ENCODE measurements around the gene C12orf50. TPM values are rescaled to one million over a fixed set of nuclear protein-coding genes. Genes with fewer than 3 reads are reported as not detected.

C12orf50 gene
- total RNA-seq, 1 donor from 2014 or later = not detected

- Histone ChIP-seq H3K27me3 (no peaks in the 10 kb centered on the region), H3K9me3 (no peaks in the 10 kb centered on the region), H3K36me3 (no peaks in the 10 kb centered on the region), H3K4me1 (no peaks in the 10 kb centered on the region), H3K4me3 (no peak overlapping the region), H3K27ac (no peak overlapping the region)
- intact Hi-C loops (cut with DNase I) = no loop called here
- ATAC-seq (no peak), DNase-seq (no peak)
- TF ChIP-seq, protein P1, sequence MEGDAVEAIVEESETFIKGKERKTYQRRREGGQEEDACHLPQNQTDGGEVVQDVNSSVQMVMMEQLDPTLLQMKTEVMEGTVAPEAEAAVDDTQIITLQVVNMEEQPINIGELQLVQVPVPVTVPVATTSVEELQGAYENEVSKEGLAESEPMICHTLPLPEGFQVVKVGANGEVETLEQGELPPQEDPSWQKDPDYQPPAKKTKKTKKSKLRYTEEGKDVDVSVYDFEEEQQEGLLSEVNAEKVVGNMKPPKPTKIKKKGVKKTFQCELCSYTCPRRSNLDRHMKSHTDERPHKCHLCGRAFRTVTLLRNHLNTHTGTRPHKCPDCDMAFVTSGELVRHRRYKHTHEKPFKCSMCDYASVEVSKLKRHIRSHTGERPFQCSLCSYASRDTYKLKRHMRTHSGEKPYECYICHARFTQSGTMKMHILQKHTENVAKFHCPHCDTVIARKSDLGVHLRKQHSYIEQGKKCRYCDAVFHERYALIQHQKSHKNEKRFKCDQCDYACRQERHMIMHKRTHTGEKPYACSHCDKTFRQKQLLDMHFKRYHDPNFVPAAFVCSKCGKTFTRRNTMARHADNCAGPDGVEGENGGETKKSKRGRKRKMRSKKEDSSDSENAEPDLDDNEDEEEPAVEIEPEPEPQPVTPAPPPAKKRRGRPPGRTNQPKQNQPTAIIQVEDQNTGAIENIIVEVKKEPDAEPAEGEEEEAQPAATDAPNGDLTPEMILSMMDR (IDR thresholded peaks at IDR 0.05) = no peak
Observed at GRCh38 chr12:87943023-87943422, 86.2 kb downstream of the C12orf50 start.

DNA sequence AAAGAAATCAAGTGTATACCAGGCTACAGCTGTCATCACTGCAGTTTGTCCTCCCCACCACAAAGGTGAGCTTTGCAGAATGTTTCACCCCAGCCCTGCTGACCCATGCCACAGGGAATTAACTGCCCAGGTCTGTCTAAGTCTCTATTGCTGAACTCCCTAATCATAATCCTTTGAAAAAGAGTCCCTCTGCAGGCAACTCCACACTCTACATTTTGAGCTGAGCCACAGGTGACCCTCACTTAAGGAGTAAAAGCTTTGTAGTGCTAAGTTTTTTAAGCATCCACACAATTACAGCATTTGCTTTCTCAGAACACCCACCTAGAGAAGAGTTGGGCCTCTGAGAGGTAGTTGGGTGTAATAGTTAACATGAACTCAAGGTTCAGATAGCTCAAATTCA is 90.0 kb downstream of the C12orf50 start:
- Histone ChIP-seq H3K36me3 (no peaks in the 10 kb centered on the region), H3K9me3 (no peaks in the 10 kb centered on the region), H3K27ac (no peak overlapping the region), H3K4me1 (no peaks in the 10 kb centered on the region), H3K4me3 (no peak overlapping the region), H3K27me3 (no peaks in the 10 kb centered on the region)
- intact Hi-C loops (cut with DNase I) = no loop called here
- TF ChIP-seq, protein P1 (IDR thresholded peaks at IDR 0.05) = no peak
- ATAC-seq = no peak
- DNase-seq = no peak

DNA sequence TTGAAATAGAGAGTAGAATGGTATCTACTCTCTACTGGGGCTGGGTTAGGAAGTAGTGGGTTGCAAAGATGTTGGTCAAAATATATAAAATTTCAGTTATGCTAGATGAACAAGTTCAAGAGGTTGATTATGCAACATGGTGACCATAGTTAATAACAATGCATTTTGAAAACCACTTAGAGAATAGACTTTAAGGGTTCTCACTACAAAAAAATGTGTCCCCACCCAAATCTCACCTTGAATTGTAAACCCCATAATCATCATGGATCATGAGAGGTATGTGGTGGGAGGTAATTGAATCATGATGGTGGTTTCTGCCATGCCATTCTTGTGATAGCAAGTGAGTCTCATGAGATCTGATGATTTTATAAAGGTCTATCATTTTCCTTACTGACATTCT is 94.0 kb downstream of the C12orf50 start:
- no peak for DNase-seq
- H3K9me3 ChIP-seq = no peaks in the 10 kb centered on the region
- TF ChIP-seq, protein P1 (IDR thresholded peaks at IDR 0.05) = no peak
- no peaks in the 10 kb centered on the region for H3K4me1 ChIP-seq
- intact Hi-C loops (cut with DNase I) = no loop called here
- no peaks in the 10 kb centered on the region for H3K27me3 ChIP-seq
- no peak overlapping the region for H3K27ac ChIP-seq
- ATAC-seq = no peak
- no peak overlapping the region for H3K4me3 ChIP-seq
- H3K36me3 ChIP-seq = no peaks in the 10 kb centered on the region

- ATAC-seq (no peak), DNase-seq (no peak)
- H3K4me1 ChIP-seq = no peaks in the 10 kb centered on the region
- no peak overlapping the region for H3K27ac ChIP-seq
- TF ChIP-seq, protein P1 (IDR thresholded peaks at IDR 0.05) = no peak
- intact Hi-C loops (cut with DNase I) = no loop called here
- no peaks in the 10 kb centered on the region for H3K36me3 ChIP-seq
- no peaks in the 10 kb centered on the region for H3K9me3 ChIP-seq
- H3K27me3 ChIP-seq = no peaks in the 10 kb centered on the region
- H3K4me3 ChIP-seq = no peak overlapping the region
Observed at GRCh38 chr12:87933991-87934390, 95.2 kb downstream of the C12orf50 start.

DNA sequence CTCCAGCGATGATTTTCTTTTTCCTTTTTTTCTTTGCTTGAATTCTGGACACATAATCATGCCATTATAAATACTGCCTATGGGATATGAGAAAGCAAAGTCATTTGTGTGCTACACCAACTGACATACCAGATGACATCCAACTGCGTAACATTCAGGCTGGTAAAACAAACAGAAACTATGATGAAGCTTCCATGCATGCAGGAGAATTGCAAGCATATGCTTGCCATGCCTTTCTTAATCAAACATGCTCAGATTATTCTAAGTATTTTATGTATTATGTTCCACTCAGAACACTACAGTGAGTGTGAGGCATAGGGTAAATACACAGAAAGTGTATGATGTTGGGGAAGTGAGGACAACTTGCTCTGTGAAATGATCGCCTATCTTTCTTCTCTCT is 97.4 kb downstream of the C12orf50 start:
- TF ChIP-seq, protein P1 (IDR thresholded peaks at IDR 0.05) = no peak
- Histone ChIP-seq H3K36me3 (no peaks in the 10 kb centered on the region), H3K27ac (no peak overlapping the region), H3K27me3 (no peaks in the 10 kb centered on the region), H3K4me1 (no peaks in the 10 kb centered on the region), H3K9me3 (no peaks in the 10 kb centered on the region), H3K4me3 (no peak overlapping the region)
- intact Hi-C loops (cut with DNase I) = no loop called here
- ATAC-seq (no peak), DNase-seq (no peak)

- H3K27ac ChIP-seq = no peak overlapping the region
- no peaks in the 10 kb centered on the region for H3K9me3 ChIP-seq
- ATAC-seq (no peak), DNase-seq (no peak)
- TF ChIP-seq, protein P1 (IDR thresholded peaks at IDR 0.05) = no peak
- no peaks in the 10 kb centered on the region for H3K4me1 ChIP-seq
- H3K36me3 ChIP-seq = no peaks in the 10 kb centered on the region
- H3K27me3 ChIP-seq = no peaks in the 10 kb centered on the region
- intact Hi-C loops (cut with DNase I) = no loop called here
- H3K4me3 ChIP-seq = no peak overlapping the region
Observed at GRCh38 chr12:87930627-87931026, 98.6 kb downstream of the C12orf50 start.
